Keratinocyte (primary cell): Measurements from ENCODE around the gene ADGRG6. TPM values are rescaled to one million over a fixed set of nuclear protein-coding genes. Genes with fewer than 3 reads are reported as not detected.

Experiments used
- DNase-seq: peaks from one replicate; pipeline ENCODE4 v3.0.0-alpha.2; 2011; ENCODE audit warnings: low read depth, missing footprints, low spot score
- FAIRE-seq: peaks from 2 replicates; lab custom pipeline; 2011; peaks lifted over from hg19 to GRCh38; lab: Jason Lieb, UNC
- H2AFZ ChIP-seq: 2 replicates; pipeline ENCODE4 v1.6.0; 2012; ENCODE audit warnings: low read length, control low read depth, inconsistent platforms; ENCODE audit not compliant: control insufficient read depth
- H3K27ac ChIP-seq: 2 replicates; pipeline ENCODE4 v1.5.1; 2011; ENCODE audit warnings: low read length; ENCODE audit not compliant: control insufficient read depth, insufficient read depth
- H3K27me3 ChIP-seq: 3 replicates; pipeline ENCODE4 v1.6.0; 2011; ENCODE audit warnings: low read length; ENCODE audit not compliant: control insufficient read depth, insufficient read depth; ENCODE audit errors: extremely low read depth
- H3K36me3 ChIP-seq, 2 experiments: 2 replicates in 1 of 2; 3 replicates in 1 of 2; pipeline ENCODE4 v1.5.1; 2011; ENCODE audit warnings: low read length in 2 of 2, mild to moderate bottlenecking in 1 of 2; ENCODE audit not compliant: control insufficient read depth in 2 of 2, insufficient read depth in 2 of 2; ENCODE audit errors: extremely low read depth in 1 of 2
- H3K4me1 ChIP-seq: 3 replicates; pipeline ENCODE4 v1.5.1; 2011; ENCODE audit warnings: low read length; ENCODE audit not compliant: control insufficient read depth, insufficient read depth; ENCODE audit errors: extremely low read depth
- H3K4me2 ChIP-seq: 3 replicates; pipeline ENCODE4 v1.6.0; 2011; ENCODE audit warnings: low read depth, low read length; ENCODE audit not compliant: control insufficient read depth, insufficient read depth; ENCODE audit errors: extremely low read depth
- H3K4me3 ChIP-seq, 3 experiments: fragments of 200-600 bp in 1 of 3; sonication (generic) in 1 of 3; 2 replicates in 2 of 3; 3 replicates in 1 of 3; pipeline ENCODE4 v1.5.1; 2011 to 2016; ENCODE audit warnings: low read length in 3 of 3, mild to moderate bottlenecking in 3 of 3, control low read depth in 2 of 3, inconsistent platforms in 1 of 3, low read depth in 1 of 3, mixed read lengths in 1 of 3, mixed run types in 1 of 3, moderate library complexity in 1 of 3; ENCODE audit not compliant: control insufficient read depth in 2 of 3, insufficient read depth in 2 of 3; ENCODE audit errors: extremely low read depth in 1 of 3
- H3K79me2 ChIP-seq: 2 replicates; pipeline ENCODE4 v1.6.0; 2012; ENCODE audit warnings: low read length; ENCODE audit not compliant: control insufficient read depth, insufficient read depth
- H3K9ac ChIP-seq: 3 replicates; pipeline ENCODE4 v1.6.0; 2011; ENCODE audit warnings: low read length; ENCODE audit not compliant: control insufficient read depth, insufficient read depth; ENCODE audit errors: extremely low read depth
- H3K9me1 ChIP-seq: 3 replicates; pipeline ENCODE4 v1.6.0; 2011; ENCODE audit warnings: low read length; ENCODE audit not compliant: control insufficient read depth, insufficient read depth; ENCODE audit errors: extremely low read depth
- H3K9me3 ChIP-seq: 2 replicates; pipeline ENCODE4 v1.5.1; 2012; ENCODE audit warnings: low read depth, low read length; ENCODE audit not compliant: control insufficient read depth
- H4K20me1 ChIP-seq: 3 replicates; pipeline ENCODE4 v1.6.0; 2011; ENCODE audit warnings: low read length; ENCODE audit not compliant: control insufficient read depth, insufficient read depth; ENCODE audit errors: extremely low read depth
- CTCF ChIP-seq, 3 experiments: IDR thresholded peaks in 1 of 3; conservative IDR thresholded peaks in 1 of 3; optimal IDR thresholded peaks in 1 of 3; 2 replicates in 2 of 3; 3 replicates in 1 of 3; pipeline versions ENCODE3 to v1.5.1; 2011; ENCODE audit warnings: low read length in 3 of 3, mild to moderate bottlenecking in 3 of 3, moderate library complexity in 2 of 3, control low read depth in 1 of 3, inconsistent platforms in 1 of 3; ENCODE audit not compliant: insufficient read depth in 2 of 3; ENCODE audit errors: extremely low read depth in 1 of 3
- EZH2 ChIP-seq: IDR thresholded peaks from one replicate; pipeline ENCODE4 v1.6.1; 2012; ENCODE audit warnings: inconsistent platforms, mild to moderate bottlenecking, low read length, moderate library complexity
- dilution Hi-C: fragments of 300-500 bp; cut with MboI; formaldehyde crosslinking; loops from one replicate; pipeline ENCODE4 v1.7.0; 2020; ENCODE audit warnings: low sequenced_read_pairs; ENCODE audit not compliant: extremely low pct_ligation_motif_present
- polyA plus RNA-seq, 5 experiments: library from polyadenylated mRNA; depleted of rRNA in 3 of 5; stranded (reverse) in 3 of 5; stranded (forward) in 1 of 5; unstranded in 1 of 5; fragments of >200 nt; gene quantifications; 1 replicate in 1 of 5; 2 replicates in 3 of 5; 3 replicates in 1 of 5; pipeline versions ENCODE4 v1.2.1 to v1.2.3, GENCODE V29; 2011 to 2012; ENCODE audit warnings: missing spikeins in 2 of 5, low read depth in 1 of 5, low replicate concordance in 1 of 5

Gene ADGRG6
- polyA plus RNA-seq, 1 donor (not counting 4 experiments of a cell fraction or from before 2014, with no cell fraction given), result 20.1 TPM

- Histone ChIP-seq H3K4me2 (no peak overlapping the region), H3K9me1 (no peaks in the 10 kb centered on the region), H4K20me1 (no peaks in the 10 kb centered on the region), H3K4me1 (no peaks in the 10 kb centered on the region), H3K27me3 (no peaks in the 10 kb centered on the region), H3K4me3 (no peak overlapping the region), H3K9ac (no peak overlapping the region), H3K79me2 (no peaks in the 10 kb centered on the region), H3K36me3 (peaks cover 0 to 6% of the 10 kb centered on the region in 2 experiments), H2AFZ (no peak overlapping the region), H3K27ac (no peak overlapping the region), H3K9me3 (no peaks in the 10 kb centered on the region)
- FAIRE-seq, result no peak
- DNase-seq, result no peak
- dilution Hi-C loops, result no loop called here
- TF ChIP-seq CTCF (optimal IDR thresholded peaks at IDR 0.05 in 1 of 3, IDR thresholded peaks at IDR 0.05 in 1 of 3, conservative IDR thresholded peaks at IDR 0.05 in 1 of 3; ENCODE audit: extremely low read depth in 1 of 3, insufficient read depth in 2 of 3, low read length in 3 of 3), result no peak
- no peak for TF ChIP-seq EZH2
These were observed 137.1 kb downstream of the ADGRG6 start for GRCh38 chr6:142438898-142439297.

GRCh38 chr6:142440600-142441293 is 138.9 kb downstream of the ADGRG6 start:
- H3K36me3 ChIP-seq, result peaks cover 0 to 6% of the 10 kb centered on the region in 2 experiments
- H2AFZ ChIP-seq, result no peak overlapping the region
- H3K79me2 ChIP-seq, result no peaks in the 10 kb centered on the region
- no peak for DNase-seq
- TF ChIP-seq EZH2 (no peak), CTCF (optimal IDR thresholded peaks at IDR 0.05 in 1 of 3, IDR thresholded peaks at IDR 0.05 in 1 of 3, conservative IDR thresholded peaks at IDR 0.05 in 1 of 3; ENCODE audit: extremely low read depth in 1 of 3, insufficient read depth in 2 of 3, low read length in 3 of 3) (no peak)
- no peaks in the 10 kb centered on the region for H4K20me1 ChIP-seq
- H3K4me3 ChIP-seq, result no peak overlapping the region
- FAIRE-seq, result no peak
- dilution Hi-C loops, result no loop called here
- H3K4me2 ChIP-seq, result no peak overlapping the region
- no peaks in the 10 kb centered on the region for H3K9me1 ChIP-seq
- no peaks in the 10 kb centered on the region for H3K4me1 ChIP-seq
- H3K27ac ChIP-seq, result no peak overlapping the region
- H3K27me3 ChIP-seq, result no peaks in the 10 kb centered on the region
- H3K9me3 ChIP-seq, result no peaks in the 10 kb centered on the region
- no peak overlapping the region for H3K9ac ChIP-seq
